Measurements from ENCODE around the gene EVC2. TPM values are rescaled to one million over a fixed set of nuclear protein-coding genes. Genes with fewer than 3 reads are reported as not detected.

EVC2 gene
- polyA plus RNA-seq, 3 donors: 0.04 to 0.12 (median 0.08) TPM

DNA sequence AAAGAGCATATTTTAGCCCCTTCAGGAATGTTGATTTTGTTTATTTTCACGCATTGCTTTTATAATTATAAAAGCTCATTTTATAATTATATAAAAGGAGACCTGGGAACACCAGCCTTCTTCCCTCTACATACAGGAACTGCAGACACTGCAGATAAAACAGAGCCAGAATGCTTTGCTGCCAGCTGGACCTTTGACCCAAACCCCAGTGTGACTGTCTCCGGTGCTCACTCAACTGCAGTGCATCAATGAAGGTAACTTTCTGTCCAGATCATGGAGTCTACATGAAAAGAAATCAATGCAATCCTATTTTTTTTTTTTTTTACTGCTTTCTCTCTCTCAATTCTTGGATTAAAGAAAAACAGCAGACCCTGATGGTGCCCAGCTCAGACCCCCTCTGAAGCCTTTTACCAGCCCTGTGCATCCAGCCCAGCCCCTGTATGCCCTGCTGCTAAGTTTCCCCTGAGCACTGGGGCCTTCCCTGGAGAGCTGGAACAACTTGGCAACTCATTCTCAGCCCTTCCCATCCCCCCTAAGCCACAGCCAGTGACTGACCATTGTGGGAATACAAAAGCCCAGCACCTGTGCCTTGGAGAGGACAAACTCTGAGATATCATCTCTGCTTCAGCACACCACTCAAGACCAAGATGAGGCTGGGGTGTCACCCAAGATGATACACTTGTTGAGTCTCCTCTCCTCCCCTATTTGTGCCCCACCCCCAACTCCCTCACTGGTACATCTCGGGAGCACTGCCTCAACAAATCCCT lies 182.1 kb downstream of the EVC2 start:
- Mint-ChIP-seq H3K4me1 (no peaks in the 10 kb centered on the region), H3K36me3 (no peaks in the 10 kb centered on the region), H3K4me3 (no peak overlapping the region), H3K27me3 (ENCODE audit: low read depth in 3 of 3) (no peaks in the 10 kb centered on the region), H3K9me3 (peaks cover 0 to 3% (median 2%) of the 10 kb centered on the region in 7 donors), H3K27ac (no peak overlapping the region)
- Histone ChIP-seq H3K9ac (ENCODE audit: insufficient read depth, low read length, poor library complexity, severe bottlenecking) (no peak overlapping the region), H2AFZ (ENCODE audit: insufficient read depth, low read depth, low read length, poor library complexity, severe bottlenecking) (no peak overlapping the region), H3K9me3 (replicated peaks in 1 of 2; ENCODE audit: control insufficient read depth in 1 of 2, insufficient read depth in 1 of 2, low read length in 2 of 2) (no peaks in the 10 kb centered on the region), H3K4me3 (replicated peaks in 1 of 3; ENCODE audit: low read depth in 2 of 3, low read length in 3 of 3) (no peak overlapping the region), H3K27ac (ENCODE audit: low read depth in 1 of 2, low read length in 2 of 2) (no peak overlapping the region), H3K36me3 (replicated peaks in 1 of 2; ENCODE audit: control insufficient read depth in 1 of 2, insufficient read depth in 2 of 2, low read length in 2 of 2) (no peaks in the 10 kb centered on the region), H3K79me2 (ENCODE audit: insufficient read depth, low read length) (no peaks in the 10 kb centered on the region), H3K4me1 (ENCODE audit: control insufficient read depth in 1 of 2, insufficient read depth in 2 of 2, low read length in 2 of 2) (no peaks in the 10 kb centered on the region), H3K27me3 (ENCODE audit: control insufficient read depth in 2 of 2, insufficient read depth in 2 of 2, low read length in 2 of 2) (no peaks in the 10 kb centered on the region), H3K4me2 (replicated peaks; ENCODE audit: extremely low read depth, low read length, poor library complexity, severe bottlenecking) (no peak overlapping the region), H4K20me1 (ENCODE audit: insufficient read depth, low read length) (no peaks in the 10 kb centered on the region)
- DNase-seq: no peak
- 100% methylated on average over 1 of the region's 3 CpGs for WGBS (ENCODE audit: insufficient coverage)
- TF ChIP-seq, protein P1, sequence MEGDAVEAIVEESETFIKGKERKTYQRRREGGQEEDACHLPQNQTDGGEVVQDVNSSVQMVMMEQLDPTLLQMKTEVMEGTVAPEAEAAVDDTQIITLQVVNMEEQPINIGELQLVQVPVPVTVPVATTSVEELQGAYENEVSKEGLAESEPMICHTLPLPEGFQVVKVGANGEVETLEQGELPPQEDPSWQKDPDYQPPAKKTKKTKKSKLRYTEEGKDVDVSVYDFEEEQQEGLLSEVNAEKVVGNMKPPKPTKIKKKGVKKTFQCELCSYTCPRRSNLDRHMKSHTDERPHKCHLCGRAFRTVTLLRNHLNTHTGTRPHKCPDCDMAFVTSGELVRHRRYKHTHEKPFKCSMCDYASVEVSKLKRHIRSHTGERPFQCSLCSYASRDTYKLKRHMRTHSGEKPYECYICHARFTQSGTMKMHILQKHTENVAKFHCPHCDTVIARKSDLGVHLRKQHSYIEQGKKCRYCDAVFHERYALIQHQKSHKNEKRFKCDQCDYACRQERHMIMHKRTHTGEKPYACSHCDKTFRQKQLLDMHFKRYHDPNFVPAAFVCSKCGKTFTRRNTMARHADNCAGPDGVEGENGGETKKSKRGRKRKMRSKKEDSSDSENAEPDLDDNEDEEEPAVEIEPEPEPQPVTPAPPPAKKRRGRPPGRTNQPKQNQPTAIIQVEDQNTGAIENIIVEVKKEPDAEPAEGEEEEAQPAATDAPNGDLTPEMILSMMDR (IDR thresholded peaks at IDR 0.05): no peak
- intact Hi-C loops (cut with micrococcal nuclease): no loop called here

DNA sequence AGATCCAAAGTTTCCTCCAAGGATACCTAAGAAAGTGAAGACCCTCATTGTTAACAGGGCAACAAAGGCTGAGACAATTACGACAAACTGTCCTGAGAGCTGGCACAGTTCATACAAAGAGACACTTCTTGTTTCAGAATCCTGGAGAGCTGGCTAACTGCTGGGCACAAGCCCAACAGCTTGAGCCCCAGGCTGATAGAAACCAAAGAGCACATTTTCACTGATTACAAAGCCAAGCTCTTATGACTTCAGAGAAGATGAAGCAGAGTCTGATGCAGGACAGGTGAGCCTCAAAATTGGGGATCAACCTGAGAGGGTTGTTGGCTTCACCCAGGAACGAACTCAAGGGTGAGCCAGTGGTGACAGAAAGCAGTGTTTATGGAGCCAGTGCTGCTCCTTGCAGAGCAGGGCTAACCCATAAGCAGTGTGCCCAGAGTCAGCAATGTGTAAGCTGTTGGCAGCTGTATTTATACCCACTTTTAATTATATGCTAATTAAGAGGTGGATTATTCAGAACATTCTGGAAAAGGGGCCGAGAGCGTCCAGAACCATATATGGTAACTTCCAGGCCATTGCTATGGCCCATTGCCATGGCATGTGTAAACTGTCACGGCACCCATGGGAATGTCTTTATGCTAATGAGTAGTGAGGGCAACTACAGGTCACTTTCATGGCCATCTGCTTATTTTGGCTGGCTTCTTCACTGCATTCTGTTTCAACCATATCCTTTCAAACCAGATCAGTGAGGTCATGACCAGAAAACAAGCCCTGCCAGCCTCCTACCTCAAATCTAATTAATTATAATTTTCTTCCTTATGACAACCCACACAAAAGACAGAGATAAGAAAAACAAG lies 183.7 kb downstream of the EVC2 start:
- TF ChIP-seq, protein P1 (IDR thresholded peaks at IDR 0.05): no peak
- Histone ChIP-seq H3K4me2 (replicated peaks; ENCODE audit: extremely low read depth, low read length, poor library complexity, severe bottlenecking) (no peak overlapping the region), H2AFZ (ENCODE audit: insufficient read depth, low read depth, low read length, poor library complexity, severe bottlenecking) (no peak overlapping the region), H3K27ac (ENCODE audit: low read depth in 1 of 2, low read length in 2 of 2) (no peak overlapping the region), H3K4me1 (ENCODE audit: control insufficient read depth in 1 of 2, insufficient read depth in 2 of 2, low read length in 2 of 2) (no peaks in the 10 kb centered on the region), H3K9ac (ENCODE audit: insufficient read depth, low read length, poor library complexity, severe bottlenecking) (no peak overlapping the region), H3K79me2 (ENCODE audit: insufficient read depth, low read length) (no peaks in the 10 kb centered on the region), H3K9me3 (replicated peaks in 1 of 2; ENCODE audit: control insufficient read depth in 1 of 2, insufficient read depth in 1 of 2, low read length in 2 of 2) (no peaks in the 10 kb centered on the region), H3K36me3 (replicated peaks in 1 of 2; ENCODE audit: control insufficient read depth in 1 of 2, insufficient read depth in 2 of 2, low read length in 2 of 2) (no peaks in the 10 kb centered on the region), H3K27me3 (ENCODE audit: control insufficient read depth in 2 of 2, insufficient read depth in 2 of 2, low read length in 2 of 2) (no peaks in the 10 kb centered on the region), H4K20me1 (ENCODE audit: insufficient read depth, low read length) (no peaks in the 10 kb centered on the region), H3K4me3 (replicated peaks in 1 of 3; ENCODE audit: low read depth in 2 of 3, low read length in 3 of 3) (no peak overlapping the region)
- Mint-ChIP-seq H3K36me3 (no peaks in the 10 kb centered on the region), H3K27ac (no peak overlapping the region), H3K4me1 (no peaks in the 10 kb centered on the region), H3K4me3 (no peak overlapping the region), H3K9me3 (peaks cover 0 to 13% (median 5%) of the 10 kb centered on the region in 7 donors), H3K27me3 (ENCODE audit: low read depth in 3 of 3) (no peaks in the 10 kb centered on the region)
- intact Hi-C loops (cut with micrococcal nuclease): no loop called here
- 83% methylated on average over 3 of the region's 5 CpGs for WGBS (ENCODE audit: insufficient coverage)
- no peak for DNase-seq
